ENCODE data around the gene ERI3.
"Not testable (repeated sequence)": the region's sequence is repeated elsewhere in the genome, so short reads cannot be mapped to it uniquely, and the experiment has no call there.

The ERI3 gene

DNA sequence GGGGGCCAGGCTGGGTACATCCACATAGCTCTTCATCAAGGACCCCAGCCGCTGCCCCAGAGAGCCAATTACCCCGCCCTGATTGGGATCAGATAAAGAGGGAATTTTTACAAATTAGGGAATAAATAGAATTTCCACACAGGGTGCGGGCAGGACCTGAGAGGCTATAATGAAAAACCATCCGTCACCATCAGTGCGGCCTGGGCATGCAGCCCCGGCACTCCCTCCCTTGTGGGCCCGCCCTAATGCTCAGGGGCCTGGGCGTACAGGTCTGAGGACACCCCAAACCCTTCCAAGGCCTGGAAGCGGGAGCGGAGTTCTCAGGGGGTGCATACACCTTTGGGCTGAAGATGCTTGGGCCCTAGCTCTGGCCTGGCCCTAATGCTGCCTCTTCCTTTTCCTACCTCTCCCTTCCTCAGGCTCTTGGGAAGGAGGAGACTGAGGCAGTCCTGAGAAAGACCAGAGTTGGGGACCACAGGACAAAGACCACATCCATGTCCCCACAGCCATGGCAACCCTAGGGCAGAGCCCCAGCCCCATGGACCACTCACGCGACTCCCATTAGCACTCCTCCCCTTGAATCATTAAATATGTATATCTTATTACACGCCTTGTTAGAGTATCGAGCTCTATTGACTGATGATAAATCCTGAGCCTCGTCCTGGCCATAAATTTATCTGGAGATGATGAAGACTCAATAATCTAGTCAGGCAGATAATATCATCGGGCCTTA is 125.5 kb downstream of the ERI3 start:
- no peak for DNase-seq

DNA sequence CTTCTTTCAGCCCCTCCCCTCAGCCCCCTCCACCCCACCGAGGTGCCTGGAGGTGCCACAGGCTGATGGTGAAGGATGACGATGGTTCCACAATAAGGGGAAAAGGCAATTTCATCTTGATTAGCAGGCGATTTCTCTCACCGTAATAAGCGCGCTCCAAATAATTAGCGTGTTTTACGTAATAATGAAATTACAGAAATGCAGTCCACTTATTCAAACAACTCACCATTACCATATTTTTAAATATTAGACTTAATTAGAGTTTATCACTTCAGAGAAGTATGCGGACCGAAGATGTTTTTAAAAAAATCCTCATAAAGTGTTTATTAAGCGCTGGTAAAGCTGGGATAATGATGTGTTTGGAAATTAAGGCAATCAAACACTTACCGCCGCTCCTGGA is 126.8 kb downstream of the ERI3 start:
- DNase-seq, result no peak

DNA sequence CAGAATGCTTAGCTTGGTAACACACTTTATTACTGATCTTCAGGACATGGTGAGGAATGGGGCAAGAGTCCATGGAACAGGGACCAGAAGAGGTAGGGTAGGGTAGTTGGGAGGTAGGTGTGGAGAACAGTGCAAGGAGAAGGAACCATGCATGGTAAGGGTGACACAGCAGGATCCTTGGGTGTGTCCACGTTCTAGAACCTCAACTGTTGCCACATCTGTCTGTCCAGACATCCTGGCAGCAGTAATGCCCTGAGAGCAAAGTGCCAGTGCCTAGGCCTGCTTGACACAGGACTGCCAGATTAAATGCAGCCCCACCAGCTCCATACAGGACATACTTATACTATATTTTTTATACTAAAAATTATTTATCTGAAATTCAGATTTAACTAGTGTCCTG is 127.8 kb downstream of the ERI3 start:
- no peak for DNase-seq

DNA sequence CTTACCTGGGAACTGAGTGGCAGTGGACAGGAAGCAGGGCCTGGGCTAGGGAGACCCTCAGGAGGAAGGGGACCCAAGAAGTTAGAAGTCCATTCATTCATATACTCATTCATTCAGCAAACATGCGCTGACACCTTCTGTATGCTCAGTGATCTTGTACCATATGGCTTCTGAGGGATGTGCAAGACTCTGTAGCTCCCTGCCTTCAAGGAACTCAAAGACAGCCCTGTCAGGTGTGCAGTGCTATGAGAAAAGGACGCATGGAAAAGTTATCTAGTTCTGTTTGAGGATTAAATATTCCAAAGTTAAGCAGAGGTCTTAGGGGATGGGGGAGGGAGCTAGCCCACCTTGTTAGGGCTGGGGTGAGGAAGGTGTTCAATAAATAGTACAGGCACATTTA is 129.3 kb downstream of the ERI3 start:
- DNase-seq, result no peak

DNA sequence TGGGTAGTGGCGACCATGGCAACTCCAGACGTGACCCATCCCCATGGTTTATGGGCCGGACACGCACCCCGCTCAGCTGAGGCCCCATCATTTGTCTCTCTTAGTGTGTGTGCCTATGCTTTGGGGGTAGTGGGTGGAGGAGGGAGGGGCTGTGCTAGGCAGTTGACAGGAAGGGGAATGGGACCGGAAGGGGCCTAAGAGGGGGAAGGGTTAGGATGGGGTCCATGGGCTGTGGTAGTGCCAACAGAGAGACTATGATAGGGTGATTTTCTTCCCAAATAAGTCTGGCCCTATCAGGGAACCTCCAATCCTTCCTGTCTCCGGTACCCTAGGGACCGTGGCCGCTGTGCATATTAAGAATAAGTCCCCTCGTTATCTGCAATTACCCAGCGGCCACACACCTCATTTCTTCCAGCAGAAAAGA is 131.9 kb downstream of the ERI3 start:
- no peak for DNase-seq

DNA sequence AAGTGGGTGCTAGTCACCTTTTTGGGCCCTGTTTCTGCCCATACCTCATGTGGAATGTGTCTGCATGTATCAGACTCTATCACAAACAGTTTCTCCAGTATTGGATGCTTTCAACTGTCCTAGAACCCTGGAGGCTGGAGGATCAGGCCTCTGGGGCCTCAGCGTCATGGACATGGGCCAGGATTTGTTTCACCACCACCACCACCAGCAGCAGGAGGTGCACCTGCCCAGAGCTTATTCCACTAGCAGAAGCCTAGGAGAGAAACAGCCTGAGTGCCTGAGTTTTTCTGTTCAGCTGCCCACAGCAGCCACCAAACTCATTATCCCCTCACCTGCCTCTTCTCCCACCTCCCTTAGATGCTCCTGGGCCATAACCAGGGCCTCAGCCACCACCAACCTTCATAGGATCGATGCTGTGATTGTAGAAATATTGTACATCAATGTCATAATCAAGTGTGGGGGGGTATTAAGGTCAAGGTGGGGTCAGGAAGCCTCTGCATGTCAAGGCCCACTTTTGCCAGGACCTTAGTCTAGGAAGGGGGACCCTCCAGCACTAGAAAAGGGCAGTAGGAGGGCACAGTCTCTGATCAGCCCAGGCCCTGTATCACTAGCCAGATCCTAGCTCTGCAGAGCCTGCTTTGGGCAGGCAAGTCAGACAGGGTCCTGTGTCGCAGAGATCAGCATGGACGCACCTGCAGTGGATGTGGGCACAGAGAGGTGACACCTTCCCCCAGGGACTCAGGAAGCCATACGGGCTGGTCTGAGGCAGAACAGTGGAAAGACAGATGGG is 132.5 kb downstream of the ERI3 start:
- no peak for DNase-seq

DNA sequence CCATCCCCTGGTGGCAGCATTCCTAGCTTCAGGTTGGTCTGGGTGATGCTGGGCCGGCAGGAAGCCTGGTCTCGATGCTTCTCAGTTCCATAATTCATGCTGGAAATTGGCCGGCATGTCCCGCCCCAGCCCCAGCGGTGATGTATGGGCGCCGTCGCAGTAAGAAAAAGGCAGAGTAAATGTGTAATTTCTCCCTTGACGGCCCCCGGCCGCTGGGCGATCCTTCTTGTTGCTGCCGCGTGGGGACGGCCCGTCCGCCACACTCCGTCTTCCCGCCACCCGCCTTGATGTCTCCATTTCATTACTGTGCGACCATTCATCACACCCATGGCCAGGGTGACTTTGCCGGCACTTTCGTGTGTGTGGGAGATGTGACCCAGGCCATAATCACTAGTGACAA is 133.3 kb downstream of the ERI3 start:
- no peak for DNase-seq

DNA sequence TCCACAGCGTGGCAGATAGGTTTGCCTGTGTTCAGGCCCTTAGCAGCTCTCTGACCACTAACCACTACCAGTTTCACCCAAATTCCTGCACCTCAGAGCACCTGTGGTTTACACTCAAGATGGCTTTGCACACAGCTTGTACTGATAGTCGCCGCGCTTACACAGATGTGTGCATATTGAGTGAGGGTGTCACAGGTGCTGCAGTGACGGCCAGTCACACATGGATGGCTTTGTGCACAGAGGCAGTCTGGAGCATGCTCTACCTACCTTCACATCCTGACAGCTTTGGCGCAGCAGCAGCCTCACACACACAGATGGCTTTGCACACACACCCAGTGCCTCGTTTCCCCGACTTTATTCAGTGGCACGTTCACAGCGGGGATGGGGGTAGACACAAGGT is 134.3 kb downstream of the ERI3 start:
- no peak for DNase-seq

DNA sequence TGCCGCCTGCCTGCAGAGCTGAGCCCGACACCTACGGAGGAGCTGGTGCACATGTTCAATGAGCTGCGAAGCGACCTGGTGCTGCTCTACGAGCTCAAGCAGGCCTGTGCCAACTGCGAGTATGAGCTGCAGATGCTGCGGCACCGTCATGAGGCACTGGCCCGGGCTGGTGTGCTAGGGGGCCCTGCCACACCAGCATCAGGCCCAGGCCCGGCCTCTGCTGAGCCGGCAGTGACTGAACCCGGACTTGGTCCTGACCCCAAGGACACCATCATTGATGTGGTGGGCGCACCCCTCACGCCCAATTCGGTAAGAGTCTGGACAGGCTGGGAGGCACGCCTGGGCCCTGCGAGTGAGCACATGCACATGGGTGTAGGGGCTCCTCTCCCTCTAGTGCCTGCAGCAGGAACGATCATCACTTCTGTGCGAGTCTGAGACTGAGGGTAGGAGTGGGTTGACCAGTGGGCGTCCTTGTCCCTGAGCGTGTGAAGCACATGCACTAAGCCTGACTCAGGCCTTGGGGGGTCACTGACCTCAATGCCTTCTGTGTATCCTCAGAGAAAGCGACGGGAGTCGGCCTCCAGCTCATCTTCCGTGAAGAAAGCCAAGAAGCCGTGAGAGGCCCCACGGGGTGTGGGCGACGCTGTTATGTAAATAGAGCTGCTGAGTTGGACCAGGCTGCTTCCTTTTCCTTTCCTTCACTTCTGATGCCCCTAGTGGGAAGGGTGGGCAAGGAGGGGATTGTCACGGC is 134.9 kb downstream of the ERI3 start:
- no peak for DNase-seq

DNA sequence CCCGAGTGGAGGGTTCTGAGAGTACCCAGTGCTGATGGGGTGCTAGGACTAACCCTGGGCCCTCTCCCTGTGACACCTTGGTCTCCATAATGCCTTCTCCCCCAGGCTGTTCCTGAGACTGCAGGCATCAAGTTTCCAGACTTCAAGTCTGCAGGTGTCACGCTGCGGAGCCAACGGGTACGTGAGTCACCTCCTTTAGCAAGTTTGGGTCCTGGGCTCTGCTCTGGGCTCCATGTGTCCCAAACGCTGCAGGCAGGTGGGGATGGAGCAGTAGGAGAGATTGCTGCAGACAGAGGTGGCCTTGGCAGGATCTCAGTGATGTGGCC is 135.8 kb downstream of the ERI3 start:
- no peak for DNase-seq

DNA sequence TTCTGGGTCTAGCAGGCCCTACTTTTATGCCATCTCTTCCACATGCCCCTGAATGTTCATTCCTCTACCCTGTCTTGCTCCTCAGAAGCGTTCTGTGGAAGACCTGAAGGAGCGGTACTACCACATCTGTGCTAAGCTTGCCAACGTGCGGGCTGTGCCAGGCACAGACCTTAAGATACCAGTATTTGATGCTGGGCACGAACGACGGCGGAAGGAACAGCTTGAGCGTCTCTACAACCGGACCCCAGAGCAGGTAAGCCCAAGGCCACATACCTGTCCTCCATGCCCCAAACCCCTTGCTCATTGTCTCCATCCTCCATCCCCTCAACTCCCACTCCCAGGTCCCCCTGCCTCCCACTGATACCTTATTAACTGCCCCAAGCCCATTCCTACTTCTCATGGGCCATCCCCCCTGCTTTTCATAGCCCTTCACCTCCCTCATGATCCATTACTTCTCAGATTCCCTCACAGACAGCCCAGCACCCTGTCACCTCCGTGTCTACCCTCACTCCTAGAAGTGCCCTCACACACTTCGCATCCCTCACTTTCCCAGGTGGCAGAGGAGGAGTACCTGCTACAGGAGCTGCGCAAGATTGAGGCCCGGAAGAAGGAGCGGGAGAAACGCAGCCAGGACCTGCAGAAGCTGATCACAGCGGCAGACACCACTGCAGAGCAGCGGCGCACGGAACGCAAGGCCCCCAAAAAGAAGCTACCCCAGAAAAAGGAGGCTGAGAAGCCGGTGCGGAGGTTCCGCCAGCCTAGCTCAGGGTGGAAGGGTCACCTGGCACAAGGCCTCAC is 136.4 kb downstream of the ERI3 start:
- DNase-seq, result no peak

DNA sequence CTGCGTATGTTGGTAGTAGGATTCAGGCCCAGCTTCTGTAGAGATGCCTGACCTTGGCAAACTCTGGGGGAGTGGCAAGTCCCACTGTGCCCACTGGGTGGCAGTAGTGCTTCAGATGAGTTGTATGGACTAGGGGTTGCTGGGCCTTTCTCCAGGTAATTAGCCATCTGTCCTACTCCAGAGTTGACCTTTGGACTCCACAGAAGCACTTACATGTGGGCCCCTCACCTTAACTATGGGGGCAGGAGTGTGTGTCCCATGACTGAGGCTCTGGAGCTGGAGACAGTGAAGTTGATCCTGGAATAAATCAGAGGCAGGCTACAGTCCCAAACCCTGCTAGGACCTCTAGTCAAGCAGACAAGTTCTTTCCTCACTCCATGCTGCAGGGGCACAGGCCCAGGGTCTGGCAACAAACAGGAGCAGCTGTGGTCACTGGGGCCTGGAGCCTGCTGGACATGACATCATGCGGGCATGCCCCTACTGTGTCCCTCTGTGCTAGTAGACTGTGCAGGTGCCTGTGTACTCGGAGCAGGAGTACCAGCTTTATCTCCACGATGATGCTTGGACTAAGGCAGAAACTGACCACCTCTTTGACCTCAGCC is 137.1 kb downstream of the ERI3 start:
- DNase-seq, result peak; percentile 75

DNA sequence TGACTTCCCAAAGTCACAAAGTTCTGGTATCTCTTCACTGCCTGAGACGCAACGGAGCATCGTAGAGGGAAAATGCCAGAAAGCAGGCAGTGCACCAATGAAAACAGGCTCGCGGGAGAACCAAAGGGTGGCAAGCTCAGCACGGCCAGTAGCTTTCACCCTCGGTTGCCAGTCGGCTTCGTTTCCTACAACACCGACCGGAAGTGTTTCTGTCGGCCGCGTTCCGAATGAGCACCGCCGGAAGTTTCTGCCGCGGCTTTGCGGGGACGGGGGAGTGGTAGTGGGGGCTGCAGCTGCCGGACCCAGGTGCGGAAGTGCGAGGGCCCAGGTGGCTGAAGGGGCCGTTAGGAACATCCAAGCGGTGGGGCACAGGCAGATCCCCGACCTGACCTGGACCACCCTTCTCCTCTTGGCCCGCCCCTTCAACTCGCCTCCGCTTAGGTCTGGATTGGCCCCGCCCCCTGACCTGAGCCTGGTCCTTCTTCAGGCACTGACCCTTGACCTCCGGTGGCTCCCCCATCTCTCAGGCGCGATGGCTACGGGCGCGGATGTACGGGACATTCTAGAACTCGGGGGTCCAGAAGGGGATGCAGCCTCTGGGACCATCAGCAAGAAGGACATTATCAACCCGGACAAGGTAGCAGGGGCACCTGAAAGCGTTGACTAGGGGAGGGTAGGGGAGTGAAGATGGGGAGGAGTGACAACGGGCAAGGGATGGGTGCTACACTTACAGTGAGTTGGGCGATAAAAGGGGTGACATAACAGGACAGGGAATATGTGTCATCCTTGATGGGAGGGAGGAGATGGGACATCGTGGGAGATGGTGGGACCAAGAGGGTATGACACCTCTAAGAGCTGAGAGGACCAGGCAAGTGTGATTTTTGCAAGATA is 141.6 kb downstream of the ERI3 start, which contains the start of gene DMAP1:
Gene DMAP1, plus strand, starts transcription at position 250 of the 891 bp plus-strand sequence. Its CDS starts 283 bp downstream, at position 533.
- peak; percentile 86 for DNase-seq

DNA sequence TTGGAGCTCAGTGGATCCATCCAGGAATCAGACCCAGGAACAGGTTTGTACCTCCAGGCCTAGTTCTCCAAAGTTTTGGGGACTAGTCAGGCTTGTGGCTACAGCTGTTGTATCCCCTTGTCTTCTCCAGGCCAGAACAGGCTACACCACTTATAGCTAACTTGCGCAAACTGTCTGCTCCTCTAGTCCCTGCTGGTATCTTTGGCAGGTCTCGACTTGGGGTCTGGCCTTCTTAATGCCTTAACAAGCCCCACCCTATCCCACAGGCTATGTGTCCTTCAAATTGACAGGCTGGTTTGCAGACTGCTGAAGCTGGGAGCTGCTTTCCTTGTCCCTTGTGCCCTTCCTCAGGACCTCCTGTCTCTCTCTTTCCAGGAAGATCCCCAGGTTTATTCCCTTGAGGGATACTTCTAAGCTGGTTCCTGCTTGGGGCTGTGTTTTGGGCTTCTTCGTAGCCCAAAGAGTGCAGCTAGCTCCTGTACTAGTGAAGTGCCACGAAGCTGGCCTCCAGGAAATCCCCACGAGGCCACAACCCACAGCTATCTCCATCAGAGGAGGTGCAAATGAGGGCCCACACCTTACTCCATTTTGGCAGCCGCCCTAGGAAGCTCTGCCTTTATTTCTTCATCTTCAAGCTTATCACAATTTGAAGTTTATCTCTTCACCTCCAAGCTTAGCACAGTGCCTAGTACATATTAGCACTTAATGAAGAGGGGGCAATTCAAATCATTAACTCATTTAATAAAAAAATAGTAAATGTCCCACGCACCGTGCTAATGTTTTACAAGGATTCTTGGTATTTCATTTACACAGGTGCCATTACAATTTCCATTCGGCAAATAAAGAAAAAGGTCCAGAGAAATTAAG is 142.5 kb downstream of the ERI3 start:
- no peak for DNase-seq

DNA sequence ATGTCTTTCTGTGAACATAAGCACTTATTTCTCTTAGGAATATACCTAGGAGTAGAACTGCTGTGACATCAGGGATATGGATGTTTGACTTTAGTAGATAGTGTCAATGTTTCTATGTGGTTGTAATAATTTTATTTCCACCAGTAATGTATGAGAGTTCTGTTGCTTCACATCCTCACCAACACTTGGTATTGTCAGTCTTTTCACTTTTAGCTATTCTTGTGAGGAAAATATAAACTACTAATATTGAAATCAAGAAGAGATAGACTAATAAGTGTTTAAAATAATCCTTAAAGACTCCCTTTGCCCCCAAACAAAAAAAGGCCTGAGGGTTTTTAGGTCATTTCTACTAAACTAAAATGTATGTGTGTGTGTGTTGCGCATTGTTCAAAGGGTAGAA is 144.5 kb downstream of the ERI3 start:
- DNase-seq, result no peak

DNA sequence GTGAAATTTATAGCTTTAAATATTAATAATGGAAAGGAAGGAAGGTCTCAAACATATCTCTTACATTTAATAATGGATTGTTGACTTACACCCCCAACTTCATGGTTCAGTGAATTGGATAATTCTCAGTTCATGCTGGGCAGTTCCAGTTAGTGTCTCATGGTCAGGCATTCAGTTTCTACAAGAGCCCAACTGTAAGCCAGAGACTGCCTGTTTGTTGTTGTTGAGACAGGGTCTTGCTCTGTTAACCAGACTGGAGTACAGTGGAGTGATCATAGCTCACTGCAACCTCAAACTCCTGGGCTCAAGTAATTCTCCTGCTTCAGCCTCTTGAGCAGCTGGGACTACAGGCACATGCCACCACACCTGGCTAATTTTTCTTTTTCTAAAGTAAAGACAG is 146.8 kb downstream of the ERI3 start:
- DNase-seq, result no peak

DNA sequence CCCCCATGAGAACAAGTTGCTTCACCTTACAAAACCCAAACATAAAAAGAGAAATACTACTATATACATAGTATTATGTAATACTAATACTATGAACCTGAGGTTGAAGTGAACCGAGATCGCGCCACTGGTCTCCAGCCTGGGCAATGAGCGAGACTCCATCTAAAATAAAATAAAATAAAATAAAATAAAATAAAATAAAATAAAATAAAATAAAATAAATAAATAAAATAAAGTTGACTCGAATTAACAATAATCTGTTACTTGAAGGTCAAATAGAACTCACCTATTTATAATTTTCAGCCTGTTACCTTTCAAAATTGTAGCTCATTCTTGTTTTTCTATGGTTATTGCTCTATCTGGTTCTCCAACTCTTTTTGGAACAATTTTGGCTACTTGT is 148.5 kb downstream of the ERI3 start:
- DNase-seq, result not testable (repeated sequence)

DNA sequence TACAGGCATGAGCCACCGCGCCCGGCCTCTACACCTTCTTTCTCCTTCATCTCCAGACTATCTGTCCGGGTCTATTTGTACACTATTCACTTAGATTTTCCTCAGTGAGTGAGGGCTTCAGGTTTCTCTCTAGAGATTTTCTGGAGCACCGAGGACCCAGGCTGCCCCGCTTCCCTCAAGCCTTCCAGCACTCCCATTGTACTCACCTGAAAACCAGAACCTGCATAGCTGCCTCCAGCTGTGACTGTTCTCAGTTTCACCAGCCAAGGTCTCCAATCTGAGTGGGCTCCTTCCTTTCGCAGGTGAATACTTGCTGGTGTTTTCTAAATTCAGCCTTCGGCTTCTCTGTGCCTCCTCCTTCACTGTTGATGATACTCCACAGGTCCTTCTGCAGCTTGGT is 154.7 kb downstream of the ERI3 start:
- no peak for DNase-seq

DNA sequence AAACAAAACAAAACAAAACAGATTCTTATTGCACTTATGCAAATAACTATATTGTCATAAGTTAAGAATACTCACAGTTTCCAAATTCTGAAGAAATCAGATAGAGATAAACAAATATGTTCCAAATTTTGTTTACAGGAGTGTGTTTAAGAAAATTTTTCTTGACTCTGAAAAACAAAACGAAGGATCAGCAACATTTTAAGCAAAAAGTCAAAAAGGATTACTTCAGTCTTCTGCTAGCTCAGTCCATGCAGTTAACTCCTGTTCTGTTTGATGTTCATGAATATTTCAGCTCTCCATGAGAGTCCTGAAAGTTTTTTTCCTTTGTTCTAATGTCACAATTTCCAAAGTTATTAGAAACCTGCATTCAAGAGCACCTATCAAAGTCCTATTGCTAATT is 180.4 kb downstream of the ERI3 start:
- DNase-seq, result no peak

Measured in left hindlimb (tissue), 1 donor.